Neural cell (in vitro differentiated cells): Measurements from ENCODE around the gene FGF21.

Experiments used
- CTCF ChIP-seq: fragments of 450-650 bp; IDR thresholded peaks from 2 replicates; pipeline ENCODE4 v1.5.1; 2014; ENCODE audit warnings: antibody characterized with exemption, mild to moderate bottlenecking, moderate library complexity; ENCODE audit not compliant: poor library complexity, severe bottlenecking
- MXI1 ChIP-seq: fragments of 450-650 bp; conservative IDR thresholded peaks from 2 replicates; pipeline ENCODE4 v1.6.1; 2014; ENCODE audit warnings: antibody characterized with exemption, mild to moderate bottlenecking; ENCODE audit not compliant: poor library complexity, severe bottlenecking
- RAD21 ChIP-seq: fragments of 450-650 bp; conservative IDR thresholded peaks from 2 replicates; pipeline ENCODE4 v1.6.1; 2014; ENCODE audit warnings: antibody characterized with exemption, mild to moderate bottlenecking, moderate library complexity

- TF ChIP-seq CTCF (no peak), RAD21 (no peak), MXI1 (no peak)
Observed at GRCh38 chr19:48722196-48722708, 33.1 kb upstream of the FGF21 start.
